CD4-positive, alpha-beta memory T cell (primary cell): ENCODE data around the gene CLIP3. TPM values are rescaled to one million over a fixed set of nuclear protein-coding genes. Genes with fewer than 3 reads are reported as not detected.

Source experiments
- CTCF ChIA-PET: fragments of 350-600 bp; sonication (Branson Sonifier 250); formaldehyde crosslinking; loops from one replicate; lab custom pipeline; 2021; ENCODE audit warnings: inconsistent platforms; ENCODE audit not compliant: partially characterized antibody; lab: Charles Lee
- POLR2A ChIA-PET: fragments of 350-600 bp; sonication (Branson Sonifier 250); formaldehyde crosslinking; loops from one replicate; lab custom pipeline; 2021; ENCODE audit not compliant: partially characterized antibody; lab: Charles Lee
- DNase-seq, 5 donors: peaks; one replicate each; pipeline versions ENCODE4 v3.0.0 to v3.0.0-alpha.2; 2020 to 2022; ENCODE audit warnings: mixed read lengths in 1 of 5
- H3K27ac ChIP-seq: one replicate; pipeline ENCODE4 v1.7.0; 2013; ENCODE audit warnings: low read depth, low read length
- H3K27me3 ChIP-seq: 2 replicates; pipeline ENCODE4 v1.7.0; 2013; ENCODE audit warnings: mild to moderate bottlenecking, low read length, moderate library complexity; ENCODE audit not compliant: insufficient read depth
- H3K36me3 ChIP-seq: 2 replicates; pipeline ENCODE4 v1.7.0; 2013; ENCODE audit warnings: mild to moderate bottlenecking, low read length, moderate library complexity; ENCODE audit not compliant: insufficient read depth
- H3K4me1 ChIP-seq: 2 replicates; pipeline ENCODE4 v1.7.0; 2013; ENCODE audit warnings: mild to moderate bottlenecking, low read length, moderate library complexity; ENCODE audit not compliant: insufficient read depth
- H3K4me3 ChIP-seq, 2 donors: one replicate each; pipeline ENCODE4 v1.7.0; 2013; ENCODE audit warnings: low read length in 2 of 2, mild to moderate bottlenecking in 1 of 2
- H3K9me3 ChIP-seq, 2 donors: one replicate each; pipeline ENCODE4 v1.7.0; 2013; ENCODE audit warnings: low read length in 2 of 2, control low read depth in 1 of 2; ENCODE audit not compliant: control insufficient read depth in 1 of 2
- H3K27ac Mint-ChIP-seq, 7 donors: one replicate each; pipeline ENCODE4 v1.8.0; 2020 to 2021; ENCODE audit warnings: mixed read lengths in 7 of 7, mild to moderate bottlenecking in 6 of 7, inconsistent platforms in 3 of 7, moderate library complexity in 3 of 7
- H3K27me3 Mint-ChIP-seq, 2 donors: one replicate each; pipeline ENCODE4 v1.8.0; 2020 to 2021; ENCODE audit warnings: mixed read lengths in 2 of 2
- H3K36me3 Mint-ChIP-seq, 2 donors: one replicate each; pipeline ENCODE4 v1.8.0; 2020 to 2021; ENCODE audit warnings: mixed read lengths in 2 of 2, inconsistent platforms in 1 of 2, mild to moderate bottlenecking in 1 of 2
- H3K4me1 Mint-ChIP-seq, 4 donors: one replicate each; pipeline ENCODE4 v1.8.0; 2020 to 2021; ENCODE audit warnings: mixed read lengths in 4 of 4, mild to moderate bottlenecking in 1 of 4
- H3K4me3 Mint-ChIP-seq, 8 donors: one replicate each; pipeline ENCODE4 v1.8.0; 2020 to 2021; ENCODE audit warnings: mixed read lengths in 8 of 8, mild to moderate bottlenecking in 7 of 8, moderate library complexity in 6 of 8, inconsistent platforms in 3 of 8
- H3K9me3 Mint-ChIP-seq, 8 donors: one replicate each; pipeline ENCODE4 v1.8.0; 2020 to 2021; ENCODE audit warnings: mixed read lengths in 8 of 8, mild to moderate bottlenecking in 5 of 8, inconsistent platforms in 3 of 8, moderate library complexity in 1 of 8
- intact Hi-C: fragments of 100-400 bp; cut with micrococcal nuclease; formaldehyde crosslinking; loops from one replicate; pipeline ENCODE4 v1.15.1; 2023
- polyA plus RNA-seq, 2 donors: library from polyadenylated mRNA; unstranded; fragments of 300-500 nt; fragmentation: Illumina TruSeq; gene quantifications; one replicate each; pipeline ENCODE4 v1.2.3, GENCODE V29; 2021
- total RNA-seq, 2 experiments: library from RNA; stranded (reverse); gene quantifications; one replicate each; pipeline ENCODE4 v1.2.3, GENCODE V29; 2021

CLIP3 gene
- total and polyA plus RNA-seq, 4 experiments from 2014 or later = 0.37 to 2.4 (median 2.0) TPM

DNA sequence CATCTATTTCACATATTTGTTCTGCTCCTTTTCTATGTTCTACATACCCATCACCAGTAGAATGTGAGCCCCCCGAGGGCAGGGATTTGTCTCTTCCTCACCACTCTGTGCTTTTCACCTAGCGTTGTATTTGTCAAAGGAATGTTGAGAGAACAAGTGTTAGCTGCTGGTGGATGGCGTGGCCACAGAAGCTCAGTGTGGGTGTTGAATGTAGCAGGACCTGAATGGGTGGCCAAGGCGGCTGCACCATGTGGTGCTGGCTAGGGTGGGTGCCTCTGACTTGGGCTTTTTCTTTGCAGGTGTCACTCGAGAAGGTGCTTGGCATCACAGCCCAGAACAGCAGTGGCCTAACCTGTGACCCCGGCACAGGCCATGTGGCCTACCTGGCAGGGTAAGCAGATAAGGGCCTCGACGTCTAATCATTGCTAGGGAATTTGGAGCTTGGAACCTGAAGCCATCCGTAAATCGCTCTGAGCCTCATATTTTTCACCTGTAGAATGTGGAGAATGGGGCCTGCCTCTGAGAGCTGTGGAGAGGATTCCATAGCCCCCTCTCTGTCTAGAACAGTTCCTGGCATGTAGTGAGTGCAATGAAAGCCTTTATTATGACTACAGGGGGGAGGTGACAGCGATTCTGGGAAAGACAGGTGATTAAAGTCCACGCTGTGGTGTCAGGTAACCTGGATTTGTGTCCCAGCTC is 26.0 kb upstream of the CLIP3 start:
- H3K27me3 Mint-ChIP-seq = no peaks in the 10 kb centered on the region
- intact Hi-C loops = no loop called here
- POLR2A ChIA-PET = interaction anchor here (1.2 kb wide), 1 partner anchor 45 kb away, joined by 3 read pairs; the partner anchor contains the start of gene ALKBH6
- H3K27ac ChIP-seq = no peak overlapping the region
- no peak overlapping the region for H3K4me3 ChIP-seq
- H3K27ac Mint-ChIP-seq = peak overlapping the region in 3 of 7 donors; percentile 0 to 43 (median 17)
- CTCF ChIA-PET = interaction anchor here (1.3 kb wide), 1 partner anchor 69 kb away, joined by 6 read pairs; no protein-coding TSS in a partner anchor
- H3K4me1 Mint-ChIP-seq = peaks cover 7 to 18% (median 13%) of the 10 kb centered on the region in 4 donors
- no peaks in the 10 kb centered on the region for H3K9me3 ChIP-seq
- peaks cover 0 to 7% of the 10 kb centered on the region in 2 donors for H3K36me3 Mint-ChIP-seq
- H3K36me3 ChIP-seq = no peaks in the 10 kb centered on the region
- no peaks in the 10 kb centered on the region for H3K9me3 Mint-ChIP-seq
- peaks cover 7% of the 10 kb centered on the region for H3K4me1 ChIP-seq
- DNase-seq = no peak
- H3K27me3 ChIP-seq = no peaks in the 10 kb centered on the region
- H3K4me3 Mint-ChIP-seq = peak overlapping the region in 1 of 8 donors; percentile 45

DNA sequence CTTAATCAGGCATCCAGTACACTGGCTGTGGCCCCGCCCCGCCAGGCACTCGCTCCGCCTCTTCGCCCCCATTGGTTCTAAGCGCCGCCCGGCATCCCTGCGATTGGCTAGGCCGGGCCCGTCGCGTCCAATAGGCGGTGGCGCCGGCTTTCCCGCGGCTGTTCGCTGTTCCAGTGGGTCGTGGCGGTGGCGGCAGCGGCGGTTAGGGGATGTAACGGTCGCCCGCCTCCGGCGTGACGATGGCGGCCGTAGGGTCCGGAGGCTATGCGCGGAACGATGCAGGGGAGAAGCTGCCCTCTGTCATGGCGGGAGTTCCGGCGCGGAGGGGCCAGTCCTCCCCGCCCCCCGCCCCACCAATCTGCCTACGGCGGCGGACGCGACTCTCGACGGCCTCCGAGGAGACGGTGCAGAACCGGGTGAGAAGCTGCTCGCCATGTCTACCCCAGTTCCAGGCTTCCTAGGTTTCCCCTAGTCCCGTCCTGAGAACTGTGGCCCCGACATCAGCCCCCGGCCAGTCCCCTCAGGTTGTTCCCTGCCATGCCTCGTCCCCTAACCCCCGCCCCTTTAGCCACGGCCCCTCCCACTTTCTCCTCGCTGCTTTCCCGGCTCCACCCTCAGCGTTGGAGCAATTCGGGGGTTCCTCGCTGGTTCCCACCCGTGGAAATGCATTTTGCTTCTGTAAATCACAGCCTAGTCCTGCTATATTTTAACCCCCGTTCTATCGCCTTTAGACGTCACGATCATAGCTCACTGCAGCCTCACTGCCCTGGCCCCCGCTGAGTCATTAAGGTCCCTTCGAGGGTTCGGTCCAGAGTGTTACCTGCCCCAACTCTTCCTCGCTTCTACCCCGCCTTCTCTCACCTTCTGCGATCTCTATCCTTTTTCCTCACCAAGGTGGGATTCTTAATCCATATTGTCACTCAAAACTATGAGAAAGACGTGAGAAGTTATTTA is 22.3 kb upstream of the CLIP3 start, which contains the start of gene WDR62:
WDR62 (plus strand) TSS at position 165 of the 954 bp plus-strand sequence; CDS start at position 240, 75 bp downstream.
- ChIA-PET CTCF (interaction anchor here (0.8 to 1.9 kb wide), 4 partner anchors 73 to 115 kb away, joined by 3 to 11 read pairs (median 4); no protein-coding TSS in a partner anchor), POLR2A (interaction anchor here (0.6 to 2.6 kb wide), 14 partner anchors 13 to 165 kb away, joined by 3 to 30 read pairs (median 6); partner anchors contain the start of genes ALKBH6, CAPNS1, POLR2I and SDHAF1)
- DNase-seq = peak in 1 of 5 donors; percentile 64
- H3K9me3 Mint-ChIP-seq = no peaks in the 10 kb centered on the region
- H3K27ac Mint-ChIP-seq = peak within 1 kb of the TSS; percentile 98 to 99 (median 98)
- intact Hi-C loops = loop anchor here (1.0 kb wide), 8 partner anchors 41 to 338 kb away; partner anchors contain the start of genes ALKBH6, PSENEN, SDHAF1 and TBCB
- H3K27me3 ChIP-seq = no peaks in the 10 kb centered on the region
- peak within 1 kb of the TSS; percentile 79 to 93 for H3K4me3 ChIP-seq
- H3K9me3 ChIP-seq = no peaks in the 10 kb centered on the region
- H3K4me1 Mint-ChIP-seq = peaks cover 13 to 41% (median 21%) of the 10 kb centered on the region in 4 donors
- peaks cover 4% of the 10 kb centered on the region for H3K36me3 ChIP-seq
- H3K4me3 Mint-ChIP-seq = peak within 1 kb of the TSS; percentile 96 to 100 (median 99)
- peaks cover 0 to 7% of the 10 kb centered on the region in 2 donors for H3K36me3 Mint-ChIP-seq
- H3K4me1 ChIP-seq = peaks cover 11% of the 10 kb centered on the region
- peak within 1 kb of the TSS; percentile 78 for H3K27ac ChIP-seq
- H3K27me3 Mint-ChIP-seq = no peaks in the 10 kb centered on the region

DNA sequence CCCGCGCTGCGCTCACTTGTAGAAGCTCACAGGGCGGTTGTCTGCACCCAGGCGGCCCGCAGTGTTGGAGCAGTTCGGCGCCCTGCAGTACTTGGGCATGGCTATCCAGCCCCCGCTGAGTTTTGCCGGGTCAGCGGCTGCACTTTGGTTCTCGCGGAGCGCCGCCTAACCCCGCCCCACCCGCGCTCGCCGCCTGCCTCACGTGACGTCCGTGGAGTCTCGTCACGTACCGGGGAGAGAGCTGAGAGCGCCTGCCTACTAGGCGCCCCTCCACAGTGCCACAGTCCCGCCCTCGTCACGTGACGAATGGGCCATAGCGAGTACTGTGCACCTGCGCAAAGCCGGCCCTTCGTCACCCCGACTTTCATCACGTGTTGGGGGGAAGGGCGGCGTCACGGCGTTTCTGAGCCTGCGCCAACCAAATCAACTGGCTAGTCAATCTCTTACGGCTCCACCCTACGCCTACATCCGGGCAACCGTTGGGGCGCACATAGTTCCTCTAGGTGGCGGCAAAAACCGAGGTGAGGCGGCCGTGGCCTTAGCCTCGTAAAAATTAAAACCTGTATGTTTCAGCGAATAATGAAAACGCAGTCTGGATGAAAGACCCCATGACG is 21.6 kb upstream of the CLIP3 start, which contains the start of gene THAP8:
THAP8 (minus strand) TSS at position 167 of the 614 bp plus-strand sequence; CDS start at position 99, 68 bp downstream.
- Mint-ChIP-seq H3K36me3 (peaks cover 0 to 7% of the 10 kb centered on the region in 2 donors), H3K27me3 (no peaks in the 10 kb centered on the region), H3K27ac (peak within 1 kb of the TSS; percentile 98 to 99 (median 98)), H3K4me3 (peak within 1 kb of the TSS; percentile 96 to 100 (median 99)), H3K9me3 (no peaks in the 10 kb centered on the region), H3K4me1 (peaks cover 16 to 41% (median 21%) of the 10 kb centered on the region in 4 donors)
- H3K4me3 ChIP-seq = peak within 1 kb of the TSS; percentile 79 to 93
- no peaks in the 10 kb centered on the region for H3K9me3 ChIP-seq
- H3K4me1 ChIP-seq = peaks cover 11% of the 10 kb centered on the region
- peaks cover 4% of the 10 kb centered on the region for H3K36me3 ChIP-seq
- intact Hi-C loops = loop anchor here (1.0 kb wide), 8 partner anchors 40 to 337 kb away; partner anchors contain the start of genes ALKBH6, PSENEN, SDHAF1 and TBCB
- no peaks in the 10 kb centered on the region for H3K27me3 ChIP-seq
- CTCF ChIA-PET = interaction anchor here (0.8 to 1.9 kb wide), 8 partner anchors 40 to 172 kb away, joined by 3 to 11 read pairs (median 4); partner anchors contain the start of genes ALKBH6 and POLR2I
- DNase-seq = peak; percentile 99 to 100 (median 100)
- H3K27ac ChIP-seq = peak within 1 kb of the TSS; percentile 78
- POLR2A ChIA-PET = interaction anchor here (0.5 to 2.6 kb wide), 23 partner anchors 10 to 309 kb away, joined by 3 to 30 read pairs (median 4); partner anchors contain the start of genes ALKBH6, APLP1, CAPNS1 and POLR2I

DNA sequence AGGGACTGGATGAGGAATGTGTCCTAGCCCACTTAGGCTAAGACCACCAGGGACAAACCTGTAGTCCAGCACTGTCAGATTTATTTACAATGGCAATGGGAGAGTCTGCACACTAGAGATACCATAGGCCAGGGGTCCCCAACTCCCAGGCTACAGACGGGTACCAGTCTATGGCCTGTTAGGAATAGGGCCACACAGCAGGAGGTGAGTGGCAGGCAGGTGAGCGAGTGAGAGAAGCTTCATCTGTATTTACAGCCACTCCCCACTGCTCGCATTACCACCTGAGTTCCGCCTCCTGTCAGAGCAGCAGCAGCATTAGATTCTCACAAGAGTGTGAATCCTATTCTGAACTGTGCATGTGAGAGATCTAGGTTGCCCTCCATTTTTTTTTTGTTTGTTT is 19.0 kb upstream of the CLIP3 start:
- H3K4me3 Mint-ChIP-seq = peak overlapping the region in 4 of 8 donors; percentile 47 to 59 (median 50)
- ChIA-PET POLR2A (no interaction called here), CTCF (no interaction called here)
- no peak for DNase-seq
- no peaks in the 10 kb centered on the region for H3K27me3 ChIP-seq
- no peaks in the 10 kb centered on the region for H3K27me3 Mint-ChIP-seq
- H3K9me3 Mint-ChIP-seq = no peaks in the 10 kb centered on the region
- intact Hi-C loops = no loop called here
- no peak overlapping the region for H3K27ac ChIP-seq
- H3K27ac Mint-ChIP-seq = peak overlapping the region in 4 of 7 donors; percentile 11 to 86 (median 41)
- H3K4me1 Mint-ChIP-seq = peaks cover 18 to 41% (median 21%) of the 10 kb centered on the region in 4 donors
- H3K4me3 ChIP-seq = no peak overlapping the region
- peaks cover 11% of the 10 kb centered on the region for H3K4me1 ChIP-seq
- H3K9me3 ChIP-seq = no peaks in the 10 kb centered on the region
- H3K36me3 ChIP-seq = peaks cover 4% of the 10 kb centered on the region
- H3K36me3 Mint-ChIP-seq = peaks cover 0 to 8% of the 10 kb centered on the region in 2 donors

DNA sequence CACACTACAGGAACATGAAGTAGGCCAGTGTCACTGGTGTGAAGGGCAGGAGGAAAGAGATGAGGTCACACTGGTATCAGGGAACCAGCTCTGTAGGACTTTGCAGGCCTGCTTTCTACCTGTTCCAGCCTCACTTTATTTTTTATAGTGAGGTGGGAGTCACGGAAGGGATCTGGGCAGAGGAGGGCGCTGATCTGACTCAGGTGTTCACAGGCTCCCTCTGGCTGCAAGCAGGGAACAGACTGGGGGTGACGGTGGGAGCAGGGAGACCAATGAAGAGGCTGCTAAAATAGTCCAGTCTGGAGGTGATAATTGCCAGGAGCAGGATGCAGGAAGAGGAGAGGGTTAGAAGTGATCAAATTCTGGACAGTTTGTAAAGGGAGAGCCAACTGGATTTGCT is 18.6 kb upstream of the CLIP3 start:
- Mint-ChIP-seq H3K4me3 (peak overlapping the region in 4 of 8 donors; percentile 47 to 59 (median 50)), H3K4me1 (peaks cover 18 to 38% (median 21%) of the 10 kb centered on the region in 4 donors), H3K36me3 (peaks cover under 1 to 9% of the 10 kb centered on the region in 2 donors), H3K27ac (peak overlapping the region in 5 of 7 donors; percentile 5 to 86 (median 15)), H3K27me3 (no peaks in the 10 kb centered on the region), H3K9me3 (no peaks in the 10 kb centered on the region)
- H3K4me1 ChIP-seq = peaks cover 11% of the 10 kb centered on the region
- H3K4me3 ChIP-seq = no peak overlapping the region
- no peak overlapping the region for H3K27ac ChIP-seq
- H3K27me3 ChIP-seq = no peaks in the 10 kb centered on the region
- ChIA-PET CTCF (no interaction called here), POLR2A (no interaction called here)
- intact Hi-C loops = no loop called here
- no peak for DNase-seq
- H3K36me3 ChIP-seq = peaks cover 4% of the 10 kb centered on the region
- no peaks in the 10 kb centered on the region for H3K9me3 ChIP-seq

DNA sequence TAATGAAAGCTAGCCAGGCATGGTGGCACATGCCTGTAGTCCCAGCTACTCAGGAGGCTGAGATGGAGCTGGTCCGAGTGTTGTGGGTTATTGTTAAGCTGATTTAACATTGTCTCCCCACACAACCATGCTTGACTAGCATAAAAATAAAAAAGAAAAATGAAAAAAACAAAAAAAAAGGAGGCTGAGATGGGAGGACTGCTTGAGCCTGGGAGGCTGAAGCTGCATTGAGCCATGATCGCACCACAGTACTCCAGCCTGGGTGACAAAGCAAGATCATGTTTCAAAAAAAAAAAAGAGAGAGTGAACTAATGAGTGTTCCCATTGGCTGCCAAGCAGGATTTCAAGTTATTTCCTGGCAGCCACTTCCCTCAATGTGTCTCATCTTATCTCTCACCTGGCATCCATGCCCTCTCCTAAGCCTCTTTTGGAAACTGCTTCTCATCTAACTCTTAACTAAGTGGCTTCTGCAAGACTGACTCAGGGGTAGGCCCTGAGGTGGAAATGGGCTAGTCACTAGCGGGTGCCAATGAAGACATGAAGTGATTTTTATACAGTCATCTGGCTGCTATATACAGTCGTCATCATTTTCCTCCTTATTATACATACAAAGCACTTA is 16.5 kb upstream of the CLIP3 start:
- Histone ChIP-seq H3K4me3 (no peak overlapping the region), H3K9me3 (no peaks in the 10 kb centered on the region), H3K36me3 (peaks cover 4% of the 10 kb centered on the region), H3K27me3 (no peaks in the 10 kb centered on the region), H3K4me1 (peaks cover 4% of the 10 kb centered on the region), H3K27ac (no peak overlapping the region)
- H3K9me3 Mint-ChIP-seq = no peaks in the 10 kb centered on the region
- intact Hi-C loops = no loop called here
- no peaks in the 10 kb centered on the region for H3K27me3 Mint-ChIP-seq
- peak overlapping the region in 1 of 7 donors; percentile 22 for H3K27ac Mint-ChIP-seq
- ChIA-PET CTCF (no interaction called here), POLR2A (no interaction called here)
- no peak overlapping the region for H3K4me3 Mint-ChIP-seq
- peaks cover 8 to 28% (median 15%) of the 10 kb centered on the region in 4 donors for H3K4me1 Mint-ChIP-seq
- H3K36me3 Mint-ChIP-seq = peaks cover 6 to 11% of the 10 kb centered on the region in 2 donors
- DNase-seq = no peak
